ENCODE measurements around the gene DYNC1LI2. TPM values are rescaled to one million over a fixed set of nuclear protein-coding genes. Genes with fewer than 3 reads are reported as not detected.
A peak's percentile ranks its signal among the peaks of the same experiment; 100 is the strongest.

Gene DYNC1LI2
- total RNA-seq, 1 donor from 2014 or later = 63.1 TPM

DNA sequence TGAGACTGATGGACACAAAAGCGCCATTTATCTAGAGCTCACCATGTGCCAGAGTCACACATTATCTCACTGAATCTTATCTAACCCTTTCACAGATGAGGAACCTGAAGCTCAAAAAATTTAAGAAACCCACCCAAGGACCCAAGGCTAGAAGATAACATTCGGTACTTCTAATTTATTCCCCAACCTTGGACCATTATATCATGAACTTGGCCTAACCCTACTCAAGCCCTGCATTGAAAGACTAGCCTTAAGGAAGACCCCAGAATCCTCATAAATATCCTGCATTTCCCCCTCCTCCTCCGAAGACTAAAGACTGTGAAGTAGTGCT, 548 bp upstream of the DYNC1LI2 start:
- TF ChIP-seq, protein P1, sequence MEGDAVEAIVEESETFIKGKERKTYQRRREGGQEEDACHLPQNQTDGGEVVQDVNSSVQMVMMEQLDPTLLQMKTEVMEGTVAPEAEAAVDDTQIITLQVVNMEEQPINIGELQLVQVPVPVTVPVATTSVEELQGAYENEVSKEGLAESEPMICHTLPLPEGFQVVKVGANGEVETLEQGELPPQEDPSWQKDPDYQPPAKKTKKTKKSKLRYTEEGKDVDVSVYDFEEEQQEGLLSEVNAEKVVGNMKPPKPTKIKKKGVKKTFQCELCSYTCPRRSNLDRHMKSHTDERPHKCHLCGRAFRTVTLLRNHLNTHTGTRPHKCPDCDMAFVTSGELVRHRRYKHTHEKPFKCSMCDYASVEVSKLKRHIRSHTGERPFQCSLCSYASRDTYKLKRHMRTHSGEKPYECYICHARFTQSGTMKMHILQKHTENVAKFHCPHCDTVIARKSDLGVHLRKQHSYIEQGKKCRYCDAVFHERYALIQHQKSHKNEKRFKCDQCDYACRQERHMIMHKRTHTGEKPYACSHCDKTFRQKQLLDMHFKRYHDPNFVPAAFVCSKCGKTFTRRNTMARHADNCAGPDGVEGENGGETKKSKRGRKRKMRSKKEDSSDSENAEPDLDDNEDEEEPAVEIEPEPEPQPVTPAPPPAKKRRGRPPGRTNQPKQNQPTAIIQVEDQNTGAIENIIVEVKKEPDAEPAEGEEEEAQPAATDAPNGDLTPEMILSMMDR (conservative IDR thresholded peaks at IDR 0.05; ENCODE audit: low read depth, low read length) = no peak
- H3K4me3 ChIP-seq (ENCODE audit: low read depth, low read length) = peak overlapping the region; percentile 88

DNA sequence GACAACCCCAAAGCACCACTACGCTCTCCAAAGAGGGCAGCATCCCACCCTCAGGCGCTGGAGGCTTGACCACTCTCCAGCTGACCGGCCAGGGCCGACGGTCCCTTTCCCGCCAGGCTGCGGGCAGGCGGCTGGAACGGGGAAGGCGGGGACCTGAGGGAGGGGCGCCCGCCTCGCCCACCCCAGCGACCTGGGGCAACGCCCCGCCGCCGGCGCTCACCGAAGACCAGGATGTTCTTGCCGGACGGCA, 431 bp downstream of the DYNC1LI2 start:
- DNase-seq (ENCODE audit: low read depth) = no peak
- peak overlapping the region; percentile 88 for H3K4me3 ChIP-seq (ENCODE audit: low read depth, low read length)
- TF ChIP-seq, protein P1 (conservative IDR thresholded peaks at IDR 0.05; ENCODE audit: low read depth, low read length) = no peak

More for the DNA sequence above, 548 bp upstream of the DYNC1LI2 start:
- DNase-seq (ENCODE audit: low read depth) = no peak

DNA sequence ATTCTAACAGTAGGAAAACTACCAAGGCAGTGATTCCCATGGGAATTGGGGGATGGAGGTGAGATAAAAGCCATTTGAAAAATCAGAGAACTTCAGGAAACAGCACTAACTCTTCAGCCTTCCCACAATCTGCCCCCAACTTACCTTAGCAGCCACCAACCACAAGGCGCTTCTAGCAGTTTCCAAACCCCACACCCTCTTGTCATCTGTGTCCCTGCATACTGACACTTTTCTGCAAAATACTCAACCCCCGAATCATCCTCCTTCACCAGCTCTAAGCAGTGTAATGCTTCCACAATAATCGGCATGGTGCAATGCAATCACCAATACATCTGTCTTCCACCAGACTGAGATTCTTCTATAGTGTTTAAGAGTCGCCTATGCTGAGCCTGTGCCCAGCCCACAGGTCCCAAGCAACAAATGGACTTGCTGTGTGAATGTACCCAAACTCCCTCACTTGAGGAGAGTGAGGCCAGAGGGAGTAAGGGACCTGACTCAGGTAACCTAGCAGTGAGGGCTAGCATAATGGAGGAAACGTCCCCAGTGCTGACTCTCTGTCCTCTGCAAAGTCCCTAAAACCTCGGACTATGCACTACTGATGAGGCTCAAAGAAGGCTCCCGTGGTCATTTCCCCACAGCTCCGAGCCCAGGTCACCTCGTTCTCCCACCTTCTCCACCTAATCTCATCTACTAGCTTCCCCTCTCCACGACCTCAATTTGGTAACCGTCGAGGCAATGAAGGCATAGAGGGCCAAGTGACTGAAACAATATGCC, 943 bp downstream of the DYNC1LI2 start:
- TF ChIP-seq, protein P1 (conservative IDR thresholded peaks at IDR 0.05; ENCODE audit: low read depth, low read length) = no peak
- no peak for DNase-seq (ENCODE audit: low read depth)
- peak overlapping the region; percentile 88 for H3K4me3 ChIP-seq (ENCODE audit: low read depth, low read length)

DNA sequence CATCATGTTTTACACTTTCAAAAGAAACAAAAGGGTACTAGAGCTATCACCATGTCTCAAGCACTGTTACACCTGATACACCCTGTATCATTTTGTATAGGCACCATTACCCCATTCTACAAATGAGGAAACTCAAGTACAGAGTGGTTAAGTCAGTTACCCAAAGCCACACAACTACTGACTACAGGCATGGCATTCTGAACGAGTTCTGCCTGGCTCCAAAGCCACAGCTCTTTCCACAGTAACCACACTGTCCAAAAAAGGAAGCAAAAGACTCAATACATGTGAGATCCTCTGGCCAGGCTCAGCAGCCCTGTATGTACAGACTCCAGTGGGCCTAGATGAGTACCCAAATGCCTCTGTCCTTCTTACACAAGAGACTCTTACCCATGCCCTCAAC, 4.7 kb downstream of the DYNC1LI2 start:
- DNase-seq (ENCODE audit: low read depth) = no peak
- TF ChIP-seq, protein P1 (conservative IDR thresholded peaks at IDR 0.05; ENCODE audit: low read depth, low read length) = no peak

DNA sequence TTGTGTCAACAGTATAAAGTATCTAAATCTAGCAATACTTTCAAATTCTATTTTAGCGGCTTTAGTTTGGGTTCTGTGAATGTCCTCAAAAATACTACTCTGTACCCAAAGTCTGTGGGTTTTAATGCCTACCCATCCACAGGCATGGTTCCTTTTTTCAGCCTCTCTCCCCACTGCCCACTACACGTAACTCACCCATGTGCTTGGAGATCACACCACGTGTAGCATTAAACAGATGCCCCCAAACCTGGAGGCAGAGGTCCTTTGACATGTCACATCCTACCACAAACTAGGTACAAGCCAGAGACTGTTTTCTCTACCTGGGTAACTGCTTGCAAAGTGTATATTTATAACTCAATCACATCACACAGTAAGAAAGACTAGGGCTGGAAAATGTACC, 5.4 kb downstream of the DYNC1LI2 start:
- DNase-seq (ENCODE audit: low read depth) = no peak
- H3K4me3 ChIP-seq (ENCODE audit: low read depth, low read length) = no peak overlapping the region
- TF ChIP-seq, protein P1 (conservative IDR thresholded peaks at IDR 0.05; ENCODE audit: low read depth, low read length) = no peak

More for the DNA sequence above, 4.7 kb downstream of the DYNC1LI2 start:
- no peak overlapping the region for H3K4me3 ChIP-seq (ENCODE audit: low read depth, low read length)

DNA sequence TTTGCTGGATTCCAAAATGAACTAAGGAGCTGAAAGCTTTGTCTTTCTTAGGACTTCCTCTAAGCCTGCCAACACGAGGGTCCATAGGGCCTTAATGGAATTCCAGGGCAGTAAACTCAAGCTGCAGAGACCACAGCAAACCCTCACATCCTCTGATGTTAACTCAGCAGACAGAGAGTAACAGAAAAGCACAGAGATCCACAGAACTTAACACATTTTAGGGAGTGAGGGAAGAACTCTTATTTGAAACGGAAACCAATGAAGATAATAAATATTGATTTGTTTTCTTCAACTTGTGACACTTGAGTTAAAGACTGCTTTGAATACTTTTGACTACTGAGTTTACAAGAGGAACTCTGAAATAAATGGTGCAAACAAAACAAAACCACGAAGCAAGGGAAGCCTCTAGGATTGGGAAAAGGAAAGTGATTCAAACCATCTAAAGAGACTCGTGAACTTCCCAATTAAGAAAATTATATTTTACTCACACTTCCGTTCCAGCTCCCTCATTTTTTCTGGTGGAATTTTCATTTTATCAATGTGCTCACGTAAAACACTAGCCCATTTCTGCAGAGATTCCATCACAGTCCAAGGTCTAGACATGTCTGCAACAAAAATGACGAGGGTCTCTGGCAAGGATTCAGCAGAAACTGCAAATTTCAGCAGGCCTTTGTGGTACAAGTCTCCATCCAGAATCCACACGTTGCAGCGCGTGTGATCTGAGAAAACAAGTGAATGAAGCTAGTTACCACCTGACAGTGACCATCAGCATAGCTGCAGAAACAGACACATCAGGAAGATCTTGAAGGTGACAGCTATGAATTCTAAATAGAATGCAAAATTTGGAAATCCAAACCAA, 9.2 kb downstream of the DYNC1LI2 start:
- no peak for DNase-seq (ENCODE audit: low read depth)
- H3K4me3 ChIP-seq (ENCODE audit: low read depth, low read length) = no peak overlapping the region
- TF ChIP-seq, protein P1 (conservative IDR thresholded peaks at IDR 0.05; ENCODE audit: low read depth, low read length) = no peak

Measured in epithelial cell of proximal tubule (primary cell).